DMS153 (cell line): Measurements from ENCODE around the gene PKHD1.

ENCODE experiments used
- DNase-seq: peaks from one replicate; lab custom pipeline; 2025; lab: John Stamatoyannopoulos, UW

Gene PKHD1, protein sequence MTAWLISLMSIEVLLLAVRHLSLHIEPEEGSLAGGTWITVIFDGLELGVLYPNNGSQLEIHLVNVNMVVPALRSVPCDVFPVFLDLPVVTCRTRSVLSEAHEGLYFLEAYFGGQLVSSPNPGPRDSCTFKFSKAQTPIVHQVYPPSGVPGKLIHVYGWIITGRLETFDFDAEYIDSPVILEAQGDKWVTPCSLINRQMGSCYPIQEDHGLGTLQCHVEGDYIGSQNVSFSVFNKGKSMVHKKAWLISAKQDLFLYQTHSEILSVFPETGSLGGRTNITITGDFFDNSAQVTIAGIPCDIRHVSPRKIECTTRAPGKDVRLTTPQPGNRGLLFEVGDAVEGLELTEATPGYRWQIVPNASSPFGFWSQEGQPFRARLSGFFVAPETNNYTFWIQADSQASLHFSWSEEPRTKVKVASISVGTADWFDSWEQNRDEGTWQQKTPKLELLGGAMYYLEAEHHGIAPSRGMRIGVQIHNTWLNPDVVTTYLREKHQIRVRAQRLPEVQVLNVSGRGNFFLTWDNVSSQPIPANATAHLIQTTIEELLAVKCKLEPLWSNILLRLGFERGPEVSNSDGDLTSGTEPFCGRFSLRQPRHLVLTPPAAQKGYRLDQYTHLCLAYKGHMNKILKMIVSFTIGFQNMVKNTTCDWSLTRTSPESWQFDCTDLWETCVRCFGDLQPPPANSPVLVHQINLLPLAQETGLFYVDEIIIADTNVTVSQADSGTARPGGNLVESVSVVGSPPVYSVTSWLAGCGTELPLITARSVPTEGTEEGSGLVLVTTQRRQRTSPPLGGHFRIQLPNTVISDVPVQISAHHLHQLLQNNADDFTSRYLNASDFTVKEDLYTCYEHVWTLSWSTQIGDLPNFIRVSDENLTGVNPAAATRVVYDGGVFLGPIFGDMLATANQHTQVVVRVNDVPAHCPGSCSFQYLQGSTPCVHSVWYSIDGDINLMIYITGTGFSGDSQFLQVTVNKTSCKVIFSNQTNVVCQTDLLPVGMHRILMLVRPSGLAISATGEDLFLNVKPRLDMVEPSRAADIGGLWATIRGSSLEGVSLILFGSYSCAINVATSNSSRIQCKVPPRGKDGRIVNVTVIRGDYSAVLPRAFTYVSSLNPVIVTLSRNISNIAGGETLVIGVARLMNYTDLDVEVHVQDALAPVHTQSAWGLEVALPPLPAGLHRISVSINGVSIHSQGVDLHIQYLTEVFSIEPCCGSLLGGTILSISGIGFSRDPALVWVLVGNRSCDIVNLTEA (N-terminal part only)

DNA sequence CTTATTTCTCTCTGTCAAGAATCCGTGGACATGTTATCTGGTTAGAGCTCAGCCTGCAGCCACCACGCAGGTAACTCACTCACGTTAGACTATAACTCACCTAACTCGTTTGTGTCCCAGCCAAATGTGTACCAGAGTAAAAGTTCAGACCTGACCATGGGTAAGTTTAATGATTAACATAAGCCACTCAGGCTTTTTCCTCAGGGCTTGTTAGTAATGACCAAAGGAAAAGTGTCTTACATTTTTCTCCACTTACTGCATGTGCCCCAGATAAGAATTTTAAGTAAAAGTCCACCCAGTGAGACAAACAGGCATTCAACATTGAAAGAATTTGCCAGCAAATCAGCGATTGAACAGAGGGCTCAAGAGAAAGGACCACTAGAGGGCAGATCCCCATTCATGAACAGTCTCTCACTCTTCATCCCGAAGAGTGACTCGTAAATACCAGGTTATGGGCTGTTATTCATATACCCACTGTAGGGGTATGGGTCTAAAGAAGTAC, at the start of gene PKHD1:
TSS of gene PKHD1 (minus strand) at position 116 of the 502 bp plus-strand sequence. CDS start 2,680 bp downstream, outside the sequence.
- DNase-seq, result no peak

DNA sequence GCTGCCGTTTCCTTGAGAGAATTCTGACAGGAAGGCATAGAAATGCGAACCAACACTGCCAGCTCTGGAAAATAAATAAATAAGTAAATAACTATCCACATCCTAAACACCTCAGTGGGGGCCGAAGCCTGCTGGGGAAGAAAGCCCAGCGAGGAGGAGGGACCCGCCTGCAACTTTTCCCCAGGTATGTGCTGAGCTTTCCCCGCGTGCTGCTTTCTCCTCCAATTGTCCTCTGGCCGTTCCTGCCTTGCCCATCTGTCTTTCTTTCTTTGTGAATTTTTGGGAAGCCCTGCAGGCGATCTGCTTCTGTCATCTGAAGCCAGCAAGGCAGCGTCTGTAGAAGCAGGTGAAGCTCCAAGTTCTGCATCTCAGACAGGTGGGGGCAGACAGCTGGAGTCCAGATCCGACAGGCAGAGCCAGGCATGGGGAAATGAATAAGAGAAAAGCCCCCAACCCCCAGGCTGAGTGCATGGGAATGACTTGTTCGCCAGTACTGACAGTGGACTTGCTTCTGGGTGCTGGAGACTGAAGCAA, 49.6 kb upstream of the PKHD1 start:
- DNase-seq, result no peak

DNA sequence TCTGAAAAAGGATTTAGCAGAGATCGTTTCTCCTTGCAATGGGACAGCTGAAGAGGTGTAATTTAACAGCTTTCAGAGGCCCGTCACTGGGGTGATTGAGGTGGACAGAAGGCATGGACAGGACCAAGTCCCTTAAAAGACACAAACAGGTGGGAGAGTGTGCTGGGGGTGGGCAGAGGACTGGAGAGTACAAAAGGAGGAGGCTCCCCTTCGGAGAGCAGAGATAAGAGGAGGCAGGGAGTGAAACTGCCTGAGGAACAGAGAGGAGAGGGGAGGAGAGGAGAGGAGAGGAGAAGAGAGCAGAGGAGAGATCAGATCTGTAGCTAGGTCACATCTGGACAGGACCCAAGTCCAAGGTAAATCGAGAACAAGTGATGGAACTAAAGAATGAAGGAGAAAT, 48.6 kb upstream of the PKHD1 start:
- DNase-seq, result no peak

DNA sequence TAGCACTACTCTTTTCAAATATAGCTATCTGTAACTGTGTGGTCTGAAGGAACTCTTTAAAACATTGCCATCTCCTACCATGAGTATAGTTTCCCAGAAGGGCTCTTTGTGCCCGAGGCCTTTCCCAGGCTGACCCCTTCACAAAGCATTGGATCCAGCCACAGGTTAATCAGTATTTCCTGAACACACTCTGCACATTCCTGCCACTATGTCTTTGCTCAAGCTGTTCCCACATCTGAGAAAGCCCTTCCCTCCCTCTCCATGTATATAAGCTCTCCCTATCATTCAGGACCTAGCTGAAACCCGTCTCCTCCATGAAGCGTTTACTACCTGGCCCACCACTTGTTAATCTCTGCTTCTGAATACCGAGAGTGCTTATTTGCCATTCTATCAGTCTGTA, 47.8 kb upstream of the PKHD1 start:
- DNase-seq, result no peak

DNA sequence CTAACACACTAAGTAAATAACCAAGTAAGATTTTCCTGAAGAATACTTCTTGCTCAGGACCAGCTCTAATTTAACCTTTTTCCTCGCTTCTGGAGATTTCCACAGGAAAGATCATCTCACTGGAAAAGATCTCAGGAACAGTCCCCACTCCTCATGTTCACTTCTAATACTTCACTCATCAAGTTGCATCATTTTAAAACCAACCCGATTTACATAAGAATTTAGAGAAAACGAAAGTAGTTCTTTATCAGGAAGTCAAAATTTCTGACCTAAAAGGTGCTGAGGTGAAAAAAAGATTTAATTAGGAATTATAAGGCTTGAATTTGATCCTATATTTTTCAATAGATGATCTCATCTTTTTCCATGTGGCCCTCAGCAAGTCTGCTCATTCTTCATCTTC, 46.6 kb upstream of the PKHD1 start:
- DNase-seq, result no peak

DNA sequence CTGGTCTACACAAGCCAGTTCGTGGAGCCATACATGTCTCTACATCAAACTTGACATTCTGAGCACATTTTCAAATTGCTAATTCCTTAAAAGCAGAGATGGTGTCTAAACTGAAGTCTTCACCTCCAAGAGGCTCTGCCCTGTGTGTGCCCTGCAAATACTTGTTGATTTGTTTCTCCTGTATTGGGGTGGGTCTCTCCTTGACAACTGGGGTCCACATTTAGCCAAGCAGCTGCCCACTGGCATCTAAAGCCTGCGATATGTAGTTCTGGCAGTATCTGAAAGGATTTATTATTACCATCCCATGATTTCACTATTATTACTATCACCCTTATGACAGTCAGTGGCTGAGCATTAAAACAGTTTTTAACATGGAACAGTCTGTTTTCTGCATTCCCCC, 45.9 kb upstream of the PKHD1 start:
- DNase-seq, result no peak

DNA sequence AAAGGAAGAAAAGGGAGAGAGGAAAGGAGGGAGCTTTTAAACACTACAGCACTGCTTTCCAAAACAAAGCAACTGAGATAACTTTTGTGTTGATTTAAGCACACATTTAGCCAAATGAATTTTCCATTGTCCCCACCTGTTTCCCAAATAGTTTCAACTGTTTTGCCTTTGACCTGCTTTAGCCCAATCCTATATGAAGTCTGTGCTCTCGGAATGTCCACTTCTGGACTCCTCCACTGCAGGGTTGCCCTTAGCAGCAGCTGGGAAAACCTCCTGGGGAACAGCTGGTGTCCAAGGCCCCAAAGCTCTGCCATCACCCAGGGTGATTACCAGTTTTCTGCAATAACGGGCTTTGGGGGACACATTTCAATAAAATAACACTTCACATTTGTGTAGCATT, 44.9 kb upstream of the PKHD1 start:
- no peak for DNase-seq

DNA sequence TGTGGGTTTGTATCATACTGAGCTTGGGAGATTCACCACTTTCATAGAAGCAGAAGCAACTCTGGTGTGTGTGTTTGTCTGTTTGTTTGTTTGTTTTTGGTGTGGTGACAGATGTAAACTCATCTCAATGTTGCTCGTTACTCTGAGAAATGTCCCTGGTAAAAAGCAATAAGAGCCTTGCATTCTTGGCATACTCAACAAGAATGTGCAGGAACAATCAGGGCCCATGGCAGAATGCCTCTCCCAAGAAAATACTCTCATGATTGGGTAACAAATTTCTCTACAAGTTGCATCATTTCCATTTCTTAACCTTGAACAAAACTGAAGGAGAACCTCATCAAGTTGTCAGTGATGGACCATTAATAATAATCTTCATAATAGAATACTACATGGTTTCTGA, 43.0 kb upstream of the PKHD1 start:
- no peak for DNase-seq

DNA sequence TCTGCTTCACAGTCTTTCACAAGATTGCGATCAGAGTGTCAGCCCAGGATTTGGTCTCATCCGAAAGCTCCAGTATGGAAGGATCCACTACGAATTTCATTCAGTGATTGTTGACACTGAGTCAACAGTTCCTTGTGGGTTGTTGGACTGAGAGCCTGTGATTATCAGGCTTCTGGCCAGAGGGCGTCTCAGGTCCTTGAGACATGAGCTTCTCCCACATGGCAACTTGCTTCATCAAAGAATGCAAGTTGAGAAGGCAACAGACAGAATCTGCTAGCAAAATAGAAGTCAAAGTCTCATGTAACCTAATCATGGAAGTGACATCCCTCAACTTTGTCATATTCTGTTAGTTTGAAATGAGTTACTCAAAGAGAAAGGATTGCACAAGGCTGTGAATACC, 40.5 kb upstream of the PKHD1 start:
- no peak for DNase-seq

DNA sequence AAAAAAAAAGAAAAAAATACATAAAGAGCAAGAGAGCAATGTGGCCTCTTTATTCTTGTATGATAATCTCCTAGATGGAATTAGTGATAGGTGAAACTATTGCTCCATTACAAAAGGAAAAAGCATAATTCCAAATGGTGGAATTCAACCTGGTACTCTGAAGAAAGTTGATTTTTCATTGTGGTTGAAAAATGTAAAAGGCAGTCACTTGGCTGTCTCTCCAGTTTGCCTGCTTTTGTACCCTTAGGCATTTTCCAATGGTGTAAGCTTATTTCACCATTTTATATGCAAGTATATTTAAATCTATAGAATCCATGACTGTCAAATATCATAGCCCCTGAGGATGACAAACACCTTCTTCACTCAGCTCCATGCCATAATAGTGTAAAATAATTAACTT, 38.8 kb upstream of the PKHD1 start:
- no peak for DNase-seq

DNA sequence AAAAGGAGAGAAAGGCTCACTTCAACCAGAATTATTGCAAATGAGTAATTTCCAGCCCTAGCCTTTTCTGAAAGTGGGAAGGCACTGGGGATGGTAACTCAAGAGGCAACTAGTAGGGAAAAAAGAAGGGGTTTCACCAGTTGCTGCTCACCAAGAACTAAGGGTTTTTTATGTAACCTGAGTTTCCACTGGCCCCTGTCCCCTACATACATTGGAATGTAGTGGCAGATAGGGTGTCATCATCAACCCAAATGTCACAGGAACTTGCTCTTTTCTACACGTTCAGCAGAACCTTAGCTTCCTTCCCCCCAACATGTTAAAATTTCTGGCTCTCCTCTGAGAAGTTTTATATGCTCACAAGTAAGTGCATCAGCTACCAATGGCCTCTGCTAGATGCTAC, 38.2 kb upstream of the PKHD1 start:
- no peak for DNase-seq

DNA sequence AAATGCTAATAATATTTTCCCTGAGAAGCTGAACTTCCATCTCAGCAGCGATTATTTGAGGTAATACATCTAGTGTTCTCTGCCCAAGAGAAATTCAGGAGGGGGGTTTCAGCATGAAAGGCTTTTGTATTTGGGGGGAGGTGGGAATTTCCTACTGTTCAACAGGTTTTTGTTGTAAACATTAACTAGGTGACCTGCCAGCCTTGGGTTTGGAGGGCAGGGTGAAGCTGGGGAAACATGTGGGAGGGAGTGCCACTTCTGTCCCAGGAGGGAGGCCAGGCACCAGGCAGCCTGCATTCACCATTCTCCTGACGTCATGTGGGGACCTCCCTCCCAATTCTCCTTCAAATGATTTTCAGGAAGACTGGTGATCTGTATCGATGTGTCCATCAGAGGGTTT, 37.7 kb upstream of the PKHD1 start:
- no peak for DNase-seq

DNA sequence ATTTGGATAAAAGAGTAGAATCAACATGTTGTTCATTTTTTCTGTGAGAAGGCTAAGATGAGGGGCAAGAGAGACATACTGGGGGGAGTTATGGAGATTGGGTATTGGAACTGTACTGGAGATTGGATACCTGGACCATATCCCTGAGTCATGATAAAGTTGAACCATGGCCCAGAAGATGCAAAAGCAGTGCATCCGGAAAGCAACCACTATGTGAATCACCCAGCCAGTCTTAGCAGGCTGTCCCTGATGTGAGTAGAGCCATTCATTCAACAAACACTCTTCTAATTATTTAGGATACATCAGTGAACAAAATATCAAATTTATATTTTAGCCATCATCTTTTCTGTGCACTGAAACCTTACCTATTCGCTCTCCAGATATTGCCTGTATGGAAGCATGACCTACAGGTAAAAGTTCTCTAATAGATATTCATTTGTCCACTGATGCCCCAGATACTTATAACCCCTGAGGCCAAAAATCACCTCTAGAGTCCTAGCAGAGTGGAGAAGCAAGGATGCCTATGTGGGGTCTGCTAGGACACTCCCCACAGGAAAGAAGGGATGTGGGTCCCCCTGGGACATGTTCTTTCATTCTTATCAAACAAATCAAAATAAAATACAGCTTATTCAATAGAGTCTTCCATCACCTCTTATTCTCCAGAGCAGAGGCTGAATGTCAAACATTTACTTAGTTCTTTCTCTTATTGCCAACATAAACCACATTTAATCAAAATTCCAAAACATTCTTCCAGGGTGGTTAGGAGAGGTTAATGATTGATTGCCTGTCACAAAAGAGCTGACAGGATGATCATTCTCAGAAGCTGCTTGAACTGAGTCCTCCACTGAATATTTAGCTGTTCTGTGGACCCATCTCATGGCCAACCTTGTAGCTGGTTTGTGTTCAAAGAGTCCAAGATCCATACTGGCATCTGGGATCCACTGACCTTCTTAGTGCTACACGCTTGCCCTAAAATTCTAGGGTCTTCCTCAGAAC, 37.0 kb upstream of the PKHD1 start:
- no peak for DNase-seq

DNA sequence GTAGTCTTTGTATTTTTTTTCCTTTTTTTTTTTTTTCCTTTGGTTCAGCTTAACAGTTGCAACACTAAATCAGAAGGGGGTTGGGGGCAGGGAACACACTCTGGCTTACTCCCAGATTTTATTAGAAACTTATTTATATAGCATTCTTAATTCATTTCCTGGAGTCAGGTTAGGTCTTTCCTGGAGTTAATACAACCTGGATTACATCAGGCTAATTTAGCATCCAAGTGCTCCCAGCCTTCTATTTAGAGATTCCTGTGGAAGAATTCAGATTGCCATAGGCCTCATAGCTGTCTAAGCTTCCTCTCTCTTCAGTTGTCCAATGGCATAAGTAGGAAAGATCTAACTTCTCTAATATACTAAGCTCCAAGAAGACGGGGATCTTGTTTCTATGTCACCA, 35.8 kb upstream of the PKHD1 start:
- DNase-seq, result no peak

DNA sequence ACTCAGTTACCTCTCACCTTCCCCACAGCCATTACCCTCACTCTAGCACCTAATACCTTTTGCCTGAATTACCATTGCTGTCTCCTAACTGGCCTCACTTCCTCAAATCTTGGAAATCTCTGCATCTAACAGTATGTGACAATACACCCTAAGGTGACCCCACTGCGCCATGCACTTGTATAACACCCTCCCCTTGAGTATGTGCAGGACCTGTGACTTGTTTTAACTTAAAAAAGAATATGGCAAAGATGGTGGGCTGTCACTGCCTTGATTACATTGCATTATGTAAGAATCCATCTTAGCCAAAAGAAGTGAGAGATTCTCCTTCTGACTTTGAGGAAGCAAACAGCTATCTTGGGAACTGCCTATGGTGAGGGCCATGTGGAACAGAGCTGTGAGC, 29.9 kb upstream of the PKHD1 start:
- no peak for DNase-seq

DNA sequence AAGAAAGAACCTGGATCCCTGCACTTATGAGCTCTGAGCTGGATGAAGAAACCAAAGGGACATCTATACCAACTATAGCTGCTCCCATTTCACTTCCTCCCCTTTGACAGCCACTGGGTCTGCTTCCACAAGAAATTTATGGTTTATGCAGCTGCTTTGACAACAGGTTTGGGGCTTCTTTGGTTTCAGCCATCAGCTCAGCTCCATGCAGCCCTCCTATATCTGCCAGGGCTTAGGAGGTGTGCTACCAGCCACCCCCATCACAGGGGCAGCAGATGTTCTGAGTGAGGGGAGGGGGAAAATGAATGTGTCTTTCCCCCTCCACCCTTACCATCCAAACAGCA, 29.2 kb upstream of the PKHD1 start:
- DNase-seq, result no peak

DNA sequence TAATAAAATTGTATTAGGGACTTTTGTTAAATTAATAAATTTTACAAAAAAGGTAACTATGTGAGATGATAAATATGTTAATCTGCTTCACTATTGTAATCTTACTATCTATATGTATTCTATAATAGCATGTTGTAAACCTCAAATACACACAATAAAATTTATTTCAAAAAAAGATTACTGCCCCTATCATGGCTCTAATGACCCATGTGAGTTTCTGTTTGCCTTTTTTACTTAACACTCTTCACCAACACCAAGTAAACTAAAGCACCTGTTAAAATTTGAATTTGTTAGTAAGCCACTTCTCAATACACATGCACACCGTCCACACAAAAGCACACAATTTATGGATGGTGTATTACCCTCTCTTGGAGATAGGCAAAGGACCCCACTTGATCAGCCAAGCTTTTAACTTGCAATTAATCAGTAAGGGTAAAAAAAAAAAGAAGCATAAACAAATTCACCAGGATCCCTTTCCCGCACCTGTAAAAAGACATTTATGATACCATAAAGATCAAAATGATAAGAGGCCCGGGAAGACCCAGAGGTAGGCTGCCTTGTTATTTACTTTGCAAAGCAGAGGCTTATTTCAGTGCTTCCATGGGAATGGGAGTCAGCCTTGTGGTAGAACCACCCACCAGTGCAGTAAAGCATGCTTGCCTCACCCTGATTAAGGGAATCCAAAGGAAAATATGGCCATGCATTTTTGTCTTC, 28.6 kb upstream of the PKHD1 start:
- DNase-seq, result no peak

DNA sequence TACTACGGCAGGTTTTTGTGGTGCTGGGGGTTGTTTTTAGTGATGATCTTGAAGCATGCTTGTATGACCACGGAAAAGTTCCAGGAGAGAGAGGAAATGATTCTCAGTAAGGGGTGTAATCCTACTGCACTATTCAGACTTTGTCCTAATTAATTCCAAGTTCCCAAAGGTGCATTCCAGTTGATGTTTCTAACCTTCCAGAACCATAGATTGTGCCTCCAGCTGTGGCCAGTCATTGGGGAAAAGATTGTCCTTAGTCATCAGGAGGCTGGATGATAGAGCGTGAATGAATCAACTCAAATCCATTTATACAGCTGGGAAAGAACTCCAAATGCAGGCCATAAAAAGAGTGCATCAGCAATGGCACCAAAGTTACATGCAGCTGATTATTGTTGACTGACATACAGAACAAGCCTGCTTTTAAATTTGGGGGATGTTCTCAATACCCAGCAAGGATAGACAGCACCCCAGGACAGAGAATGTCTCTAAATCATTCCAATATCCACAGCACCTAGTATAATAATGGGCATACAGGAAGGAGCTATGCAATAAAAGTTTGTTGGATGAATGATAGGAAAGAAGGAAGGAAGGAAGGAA, 27.8 kb upstream of the PKHD1 start:
- no peak for DNase-seq

DNA sequence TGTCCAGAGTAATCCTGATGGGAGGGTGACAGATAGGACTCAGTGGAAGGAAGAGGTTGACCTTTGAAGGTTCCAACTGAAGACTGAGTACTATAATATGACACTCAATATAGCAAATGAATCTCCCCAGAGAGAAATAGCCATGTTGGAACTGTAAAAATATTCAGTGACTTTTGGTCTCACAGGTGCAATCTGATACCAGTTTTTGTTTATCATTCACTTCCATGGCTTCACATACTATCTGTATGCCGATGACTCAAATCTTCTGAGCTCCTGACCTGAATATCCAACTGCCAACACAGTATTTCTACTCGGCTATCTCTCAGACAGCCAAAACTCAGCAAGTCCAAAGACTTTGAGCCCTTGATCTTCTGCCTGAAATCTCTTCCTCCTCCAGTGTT, 21.8 kb upstream of the PKHD1 start:
- DNase-seq, result no peak

DNA sequence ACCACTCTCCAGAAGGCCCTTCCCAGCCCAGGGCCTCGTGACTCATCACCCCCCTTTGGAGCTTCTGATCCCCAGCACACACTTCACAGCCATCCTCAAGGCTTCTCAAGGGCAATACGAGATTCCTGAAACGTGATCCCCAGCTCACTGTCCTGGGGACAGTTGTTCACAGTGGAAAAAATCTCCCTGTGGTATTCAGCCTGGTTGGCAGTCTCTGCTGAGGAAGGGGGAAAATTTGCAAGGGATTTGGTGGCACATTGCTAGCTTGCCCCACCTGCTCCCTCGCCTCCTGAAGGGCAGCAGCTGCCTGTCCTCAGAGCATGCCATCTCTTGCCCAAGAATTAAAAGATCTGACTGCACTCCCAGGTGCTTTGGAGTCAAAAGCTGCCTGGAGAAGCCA, 20.7 kb upstream of the PKHD1 start:
- DNase-seq, result no peak
